GM12864 (cell line): Measurements from ENCODE around the gene SERPINB10.

Experiments used
- DNase-seq: peaks from one replicate; pipeline ENCODE4 v3.0.0-alpha.2; 2011; ENCODE audit warnings: low read depth
- H3K4me3 ChIP-seq: 2 replicates; pipeline ENCODE4 v1.5.1; 2011; ENCODE audit warnings: mild to moderate bottlenecking, low read depth, low read length, control low read depth
- TF ChIP-seq, protein P1 (sequence below): IDR thresholded peaks from 2 replicates; pipeline ENCODE4 v1.5.1; 2011; ENCODE audit warnings: low read depth, mild to moderate bottlenecking, moderate library complexity, low read length, control low read depth, inconsistent platforms; ENCODE audit errors: missing control alignments

The SERPINB10 gene

GRCh38 chr18:63881851-63882250 is 25.9 kb upstream of the SERPINB10 start:
- no peak overlapping the region for H3K4me3 ChIP-seq
- TF ChIP-seq, protein P1, sequence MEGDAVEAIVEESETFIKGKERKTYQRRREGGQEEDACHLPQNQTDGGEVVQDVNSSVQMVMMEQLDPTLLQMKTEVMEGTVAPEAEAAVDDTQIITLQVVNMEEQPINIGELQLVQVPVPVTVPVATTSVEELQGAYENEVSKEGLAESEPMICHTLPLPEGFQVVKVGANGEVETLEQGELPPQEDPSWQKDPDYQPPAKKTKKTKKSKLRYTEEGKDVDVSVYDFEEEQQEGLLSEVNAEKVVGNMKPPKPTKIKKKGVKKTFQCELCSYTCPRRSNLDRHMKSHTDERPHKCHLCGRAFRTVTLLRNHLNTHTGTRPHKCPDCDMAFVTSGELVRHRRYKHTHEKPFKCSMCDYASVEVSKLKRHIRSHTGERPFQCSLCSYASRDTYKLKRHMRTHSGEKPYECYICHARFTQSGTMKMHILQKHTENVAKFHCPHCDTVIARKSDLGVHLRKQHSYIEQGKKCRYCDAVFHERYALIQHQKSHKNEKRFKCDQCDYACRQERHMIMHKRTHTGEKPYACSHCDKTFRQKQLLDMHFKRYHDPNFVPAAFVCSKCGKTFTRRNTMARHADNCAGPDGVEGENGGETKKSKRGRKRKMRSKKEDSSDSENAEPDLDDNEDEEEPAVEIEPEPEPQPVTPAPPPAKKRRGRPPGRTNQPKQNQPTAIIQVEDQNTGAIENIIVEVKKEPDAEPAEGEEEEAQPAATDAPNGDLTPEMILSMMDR: no peak
- DNase-seq: no peak

DNA sequence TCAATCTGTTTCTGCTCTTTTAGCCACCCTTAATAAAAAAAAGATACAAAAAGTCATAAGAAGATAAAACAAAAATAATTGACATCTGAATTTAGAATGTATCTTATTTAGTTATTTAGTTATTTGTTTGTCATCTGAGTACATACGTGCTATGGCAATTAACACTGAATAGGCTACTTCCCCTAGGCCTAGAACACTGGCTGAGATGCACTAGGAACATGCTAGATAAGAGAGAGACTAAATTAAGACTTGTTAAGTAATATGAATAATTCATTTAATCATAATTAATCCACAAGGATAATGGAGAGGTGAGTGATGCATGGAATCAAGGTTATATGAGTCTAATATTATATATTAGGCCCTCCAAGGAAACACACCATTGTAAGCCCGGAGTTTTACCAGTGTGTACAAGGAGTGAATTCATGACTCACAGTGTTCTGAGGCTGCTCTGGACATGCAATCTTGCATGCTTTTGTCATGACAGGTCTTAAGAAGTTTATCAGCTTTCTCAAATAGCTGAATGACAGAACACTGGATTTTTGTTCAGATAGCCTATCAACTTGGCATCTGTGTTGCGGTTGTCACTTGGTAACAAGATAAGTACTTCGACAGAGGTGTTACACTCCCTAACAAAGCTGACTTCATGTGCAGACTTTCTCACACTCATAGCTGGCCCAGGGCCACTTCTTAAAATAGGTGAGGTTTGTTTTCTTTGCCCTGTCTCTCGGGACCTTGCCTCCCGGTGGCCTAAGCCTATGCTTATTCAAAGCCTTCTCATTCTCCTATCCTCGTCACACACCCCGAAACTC is 25.2 kb upstream of the SERPINB10 start:
- H3K4me3 ChIP-seq: no peak overlapping the region
- TF ChIP-seq, protein P1: no peak
- DNase-seq: no peak

- TF ChIP-seq, protein P1: no peak
- no peak overlapping the region for H3K4me3 ChIP-seq
- DNase-seq: no peak
Observed at GRCh38 chr18:63883617-63884016, 24.1 kb upstream of the SERPINB10 start.

DNA sequence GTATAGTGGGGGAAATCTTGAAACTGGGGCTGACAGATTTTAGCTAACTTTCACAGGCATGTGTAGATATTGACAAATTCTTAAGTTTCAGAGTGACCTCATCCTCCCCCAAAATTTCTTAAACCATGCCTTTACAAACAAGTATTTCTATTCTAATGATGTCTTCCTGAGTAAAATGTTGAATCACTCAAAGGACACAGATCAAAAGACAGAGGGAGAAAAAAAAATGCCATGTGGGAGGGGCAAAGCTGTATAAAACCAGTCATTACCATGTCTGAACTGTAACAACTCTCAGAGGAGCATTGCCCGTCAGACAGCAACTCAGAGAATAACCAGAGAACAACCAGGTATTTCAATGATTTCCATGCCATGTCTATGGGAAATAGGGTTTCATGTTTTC is 20.3 kb upstream of the SERPINB10 start, which contains the start of gene SERPINB2:
SERPINB2 (plus strand) TSS at position 282 of the 400 bp plus-strand sequence. CDS start 3,740 bp downstream, outside the sequence.
- TF ChIP-seq, protein P1: no peak
- no peak for DNase-seq
- H3K4me3 ChIP-seq: no peak within 1 kb of the TSS

DNA sequence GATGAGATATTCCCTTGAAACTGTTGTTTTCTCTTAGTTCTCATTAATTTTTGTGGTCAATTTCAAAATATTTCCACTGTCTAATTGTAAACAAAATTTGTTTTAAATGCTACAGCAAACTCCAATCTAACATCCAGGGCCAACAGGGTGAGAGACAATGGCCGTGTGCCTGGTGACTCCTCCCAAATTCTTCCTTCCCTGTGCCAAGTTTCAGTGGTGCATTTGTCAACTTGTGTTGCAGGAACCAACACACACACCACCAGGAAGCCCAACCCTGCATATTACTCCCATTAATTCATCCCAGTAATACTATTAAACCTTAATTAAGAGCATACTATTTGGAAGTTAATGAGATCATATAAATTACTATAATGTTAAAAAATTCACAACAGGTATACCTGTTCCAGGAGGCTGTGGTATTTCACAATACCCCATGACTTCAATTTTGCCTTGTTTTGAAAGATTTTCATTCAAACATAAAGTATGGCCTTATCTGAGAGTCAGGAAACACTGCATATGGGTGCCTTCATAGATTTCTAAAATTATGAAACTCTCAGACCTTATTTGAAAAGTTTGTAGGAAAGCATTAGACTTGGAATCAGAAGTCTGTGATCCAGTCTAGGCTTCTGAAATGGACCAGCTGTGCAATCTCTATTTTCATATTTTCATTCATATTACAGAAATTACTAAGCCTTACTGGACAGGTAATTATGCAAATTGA is 19.1 kb upstream of the SERPINB10 start:
- TF ChIP-seq, protein P1: no peak
- no peak for DNase-seq

GRCh38 chr18:63889626-63890025 is 18.1 kb upstream of the SERPINB10 start:
- TF ChIP-seq, protein P1: no peak
- DNase-seq: no peak
- no peak overlapping the region for H3K4me3 ChIP-seq

More for the DNA sequence above, 19.1 kb upstream of the SERPINB10 start:
- no peak overlapping the region for H3K4me3 ChIP-seq
